Stimulated activated CD8-positive, alpha-beta memory T cell treated with anti-CD3 and anti-CD28 coated beads, Interleukin-12 subunit alpha, Interleukin-12 subunit beta, amount 100 ng/mL, for 4 hours (primary cell): ENCODE data around the gene LRP1.
A peak's percentile ranks its signal among the peaks of the same experiment; 100 is the strongest.

Source experiments
- DNase-seq: peaks from one replicate; pipeline ENCODE4 v3.0.0-alpha.2; 2020; ENCODE audit warnings: low read depth

The LRP1 gene

GRCh38 chr12:57176139-57176477 lies 47.8 kb downstream of the LRP1 start:
- no peak for DNase-seq

- no peak for DNase-seq
Observed at GRCh38 chr12:57176846-57177245, 48.6 kb downstream of the LRP1 start.

GRCh38 chr12:57177354-57177753 lies 49.1 kb downstream of the LRP1 start:
- no peak for DNase-seq

GRCh38 chr12:57178213-57178612 lies 49.9 kb downstream of the LRP1 start:
- DNase-seq = no peak

GRCh38 chr12:57179331-57180086 lies 51.2 kb downstream of the LRP1 start:
- no peak for DNase-seq

GRCh38 chr12:57180321-57180989 lies 52.2 kb downstream of the LRP1 start:
- DNase-seq = no peak

- no peak for DNase-seq
Observed at GRCh38 chr12:57181072-57181471, 52.8 kb downstream of the LRP1 start.

- no peak for DNase-seq
Observed at GRCh38 chr12:57181561-57182155, 53.4 kb downstream of the LRP1 start.

GRCh38 chr12:57182918-57183575 lies 54.8 kb downstream of the LRP1 start:
- peak; percentile 58 for DNase-seq

- DNase-seq = no peak
Observed at GRCh38 chr12:57183939-57184725, 55.8 kb downstream of the LRP1 start.

GRCh38 chr12:57185403-57185802 lies 57.1 kb downstream of the LRP1 start:
- no peak for DNase-seq

GRCh38 chr12:57185906-57186508 lies 57.7 kb downstream of the LRP1 start:
- no peak for DNase-seq

GRCh38 chr12:57187222-57188089 lies 59.2 kb downstream of the LRP1 start:
- DNase-seq = no peak

- no peak for DNase-seq
Observed at GRCh38 chr12:57188090-57188425, 59.8 kb downstream of the LRP1 start.

- DNase-seq = no peak
Observed at GRCh38 chr12:57190037-57190436, 61.8 kb downstream of the LRP1 start.

GRCh38 chr12:57190821-57191220 lies 62.5 kb downstream of the LRP1 start:
- DNase-seq = no peak

- DNase-seq = no peak
Observed at GRCh38 chr12:57191410-57191809, 63.1 kb downstream of the LRP1 start.

- DNase-seq = no peak
Observed at GRCh38 chr12:57192920-57193319, 64.6 kb downstream of the LRP1 start.

- DNase-seq = no peak
Observed at GRCh38 chr12:57193706-57194245, 65.5 kb downstream of the LRP1 start.

- no peak for DNase-seq
Observed at GRCh38 chr12:57194253-57194652, 66.0 kb downstream of the LRP1 start.

GRCh38 chr12:57195186-57195585 lies 66.9 kb downstream of the LRP1 start:
- no peak for DNase-seq
